ENCODE measurements around the gene SPPL2B. TPM values are rescaled to one million over a fixed set of nuclear protein-coding genes. Genes with fewer than 3 reads are reported as not detected.

Gene SPPL2B
- total RNA-seq, 1 donor from 2014 or later: 36.1 TPM

DNA sequence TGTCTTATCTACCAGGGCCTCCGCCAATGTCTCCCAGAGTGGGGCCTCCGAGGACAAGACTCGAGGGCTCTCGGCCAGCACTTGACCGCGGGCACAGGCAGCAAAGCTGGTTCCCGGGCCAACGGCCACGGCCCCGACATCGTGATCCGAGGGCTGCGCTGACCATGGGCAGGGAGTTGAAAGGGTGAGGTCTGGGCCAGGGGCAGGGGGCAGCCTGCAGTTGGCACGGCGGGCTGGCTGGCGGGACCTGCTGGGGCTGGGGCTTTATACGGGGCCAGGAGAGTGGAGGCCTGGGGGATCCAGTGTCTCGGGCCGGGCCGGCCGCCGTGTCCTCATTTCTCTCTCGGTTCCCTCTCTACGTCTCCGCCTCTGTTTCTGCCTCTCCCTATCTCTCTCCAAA is 10.7 kb upstream of the SPPL2B start:
- DNase-seq (ENCODE audit: low read depth): no peak
- no peak overlapping the region for H3K4me3 ChIP-seq (ENCODE audit: low read depth, low read length)
- no peaks in the 10 kb centered on the region for H3K36me3 ChIP-seq (ENCODE audit: control insufficient read depth, insufficient read depth, low read length)
- H3K27me3 ChIP-seq (ENCODE audit: control insufficient read depth, insufficient read depth, low read length): peaks cover 15% of the 10 kb centered on the region
- TF ChIP-seq, protein P1, sequence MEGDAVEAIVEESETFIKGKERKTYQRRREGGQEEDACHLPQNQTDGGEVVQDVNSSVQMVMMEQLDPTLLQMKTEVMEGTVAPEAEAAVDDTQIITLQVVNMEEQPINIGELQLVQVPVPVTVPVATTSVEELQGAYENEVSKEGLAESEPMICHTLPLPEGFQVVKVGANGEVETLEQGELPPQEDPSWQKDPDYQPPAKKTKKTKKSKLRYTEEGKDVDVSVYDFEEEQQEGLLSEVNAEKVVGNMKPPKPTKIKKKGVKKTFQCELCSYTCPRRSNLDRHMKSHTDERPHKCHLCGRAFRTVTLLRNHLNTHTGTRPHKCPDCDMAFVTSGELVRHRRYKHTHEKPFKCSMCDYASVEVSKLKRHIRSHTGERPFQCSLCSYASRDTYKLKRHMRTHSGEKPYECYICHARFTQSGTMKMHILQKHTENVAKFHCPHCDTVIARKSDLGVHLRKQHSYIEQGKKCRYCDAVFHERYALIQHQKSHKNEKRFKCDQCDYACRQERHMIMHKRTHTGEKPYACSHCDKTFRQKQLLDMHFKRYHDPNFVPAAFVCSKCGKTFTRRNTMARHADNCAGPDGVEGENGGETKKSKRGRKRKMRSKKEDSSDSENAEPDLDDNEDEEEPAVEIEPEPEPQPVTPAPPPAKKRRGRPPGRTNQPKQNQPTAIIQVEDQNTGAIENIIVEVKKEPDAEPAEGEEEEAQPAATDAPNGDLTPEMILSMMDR (IDR thresholded peaks at IDR 0.05; ENCODE audit: insufficient read depth, low read length, poor library complexity, severe bottlenecking): no peak

DNA sequence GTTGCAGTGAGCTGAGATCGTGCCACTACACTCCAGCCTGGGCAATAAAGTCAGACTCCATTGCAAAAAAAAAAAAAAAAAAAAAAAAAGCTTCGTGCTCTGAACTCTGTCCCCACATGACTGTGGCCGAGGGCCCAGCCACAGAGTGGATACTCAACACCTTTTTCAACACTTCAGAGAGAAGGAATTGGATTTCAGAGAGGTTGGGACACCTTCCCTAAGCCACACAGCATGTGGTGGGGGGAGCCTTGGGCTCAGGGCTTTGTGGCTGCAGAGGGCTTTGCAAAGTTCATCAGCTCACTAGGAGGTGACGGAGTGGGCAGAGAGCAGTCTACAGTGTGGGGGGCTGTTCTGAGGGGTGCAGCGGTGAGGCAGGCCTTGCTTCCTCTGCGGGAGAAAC is 9.6 kb upstream of the SPPL2B start:
- H3K36me3 ChIP-seq (ENCODE audit: control insufficient read depth, insufficient read depth, low read length): no peaks in the 10 kb centered on the region
- TF ChIP-seq, protein P1 (IDR thresholded peaks at IDR 0.05; ENCODE audit: insufficient read depth, low read length, poor library complexity, severe bottlenecking): no peak
- H3K4me3 ChIP-seq (ENCODE audit: low read depth, low read length): no peak overlapping the region
- no peak for DNase-seq (ENCODE audit: low read depth)
- H3K27me3 ChIP-seq (ENCODE audit: control insufficient read depth, insufficient read depth, low read length): peaks cover 7% of the 10 kb centered on the region

DNA sequence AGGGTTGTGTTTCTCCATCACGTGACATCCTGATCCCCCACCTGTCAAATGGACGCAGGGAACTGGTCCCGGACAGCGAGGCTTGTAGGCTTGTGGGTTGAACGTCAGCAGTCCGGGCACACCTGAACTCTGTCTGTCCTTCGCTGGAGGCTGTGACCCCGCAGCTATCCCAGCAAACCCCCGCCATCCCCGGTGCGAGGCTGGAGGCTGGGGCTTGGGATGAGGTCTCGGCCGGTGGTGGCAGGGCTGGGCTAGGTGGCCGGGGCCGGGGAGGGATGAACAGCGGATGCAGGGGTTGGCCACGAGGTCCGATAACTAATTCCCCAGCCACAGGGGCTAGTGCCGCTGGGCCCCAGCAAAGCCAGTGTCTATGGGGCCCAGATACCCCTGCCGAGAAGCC is 8.9 kb upstream of the SPPL2B start:
- TF ChIP-seq, protein P1 (IDR thresholded peaks at IDR 0.05; ENCODE audit: insufficient read depth, low read length, poor library complexity, severe bottlenecking): no peak
- peaks cover 5% of the 10 kb centered on the region for H3K27me3 ChIP-seq (ENCODE audit: control insufficient read depth, insufficient read depth, low read length)
- H3K36me3 ChIP-seq (ENCODE audit: control insufficient read depth, insufficient read depth, low read length): no peaks in the 10 kb centered on the region
- no peak for DNase-seq (ENCODE audit: low read depth)
- no peak overlapping the region for H3K4me3 ChIP-seq (ENCODE audit: low read depth, low read length)

DNA sequence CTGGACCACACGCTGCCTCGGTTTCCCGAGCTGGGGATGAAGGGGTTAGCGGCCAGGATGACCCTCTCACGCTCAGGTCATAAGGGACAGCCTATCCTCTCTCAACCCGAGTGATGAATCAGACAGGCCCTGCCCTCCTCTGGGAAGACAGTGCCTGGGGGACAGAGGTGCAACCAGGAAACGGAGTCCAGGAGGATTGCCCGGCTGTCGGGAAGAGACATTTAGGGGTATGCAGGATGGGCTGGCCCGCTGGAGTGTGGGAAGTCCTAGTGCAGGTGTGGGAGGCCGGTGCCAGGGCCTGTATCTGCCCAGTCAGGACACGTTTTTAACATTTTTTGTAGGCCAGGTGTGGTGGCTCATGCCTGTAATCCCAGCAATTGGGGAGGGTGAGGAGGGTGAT is 8.4 kb upstream of the SPPL2B start:
- H3K27me3 ChIP-seq (ENCODE audit: control insufficient read depth, insufficient read depth, low read length): peaks cover 3% of the 10 kb centered on the region
- H3K4me3 ChIP-seq (ENCODE audit: low read depth, low read length): no peak overlapping the region
- TF ChIP-seq, protein P1 (IDR thresholded peaks at IDR 0.05; ENCODE audit: insufficient read depth, low read length, poor library complexity, severe bottlenecking): no peak
- DNase-seq (ENCODE audit: low read depth): no peak
- H3K36me3 ChIP-seq (ENCODE audit: control insufficient read depth, insufficient read depth, low read length): no peaks in the 10 kb centered on the region

DNA sequence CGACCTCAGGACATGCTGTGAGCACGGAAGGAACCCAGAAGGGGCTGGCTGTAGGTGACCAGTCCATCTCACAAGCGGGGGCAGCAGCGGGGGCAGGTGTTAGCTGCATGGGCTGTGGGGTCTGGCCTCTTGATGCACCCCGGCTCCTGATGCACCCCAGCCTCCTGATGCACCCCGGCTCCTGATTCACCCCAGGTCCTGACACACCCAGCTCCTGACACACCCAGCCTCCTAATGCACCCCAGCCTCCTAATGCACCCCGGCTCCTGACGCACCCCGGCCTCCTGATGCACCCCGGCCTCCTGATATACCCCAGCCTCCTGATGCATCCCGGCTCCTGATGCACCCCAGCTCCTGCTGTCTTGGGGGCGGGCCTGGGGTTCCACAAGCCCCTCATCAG is 7.5 kb upstream of the SPPL2B start:
- no peak overlapping the region for H3K4me3 ChIP-seq (ENCODE audit: low read depth, low read length)
- peaks cover 3% of the 10 kb centered on the region for H3K27me3 ChIP-seq (ENCODE audit: control insufficient read depth, insufficient read depth, low read length)
- TF ChIP-seq, protein P1 (IDR thresholded peaks at IDR 0.05; ENCODE audit: insufficient read depth, low read length, poor library complexity, severe bottlenecking): no peak
- H3K36me3 ChIP-seq (ENCODE audit: control insufficient read depth, insufficient read depth, low read length): no peaks in the 10 kb centered on the region
- no peak for DNase-seq (ENCODE audit: low read depth)

DNA sequence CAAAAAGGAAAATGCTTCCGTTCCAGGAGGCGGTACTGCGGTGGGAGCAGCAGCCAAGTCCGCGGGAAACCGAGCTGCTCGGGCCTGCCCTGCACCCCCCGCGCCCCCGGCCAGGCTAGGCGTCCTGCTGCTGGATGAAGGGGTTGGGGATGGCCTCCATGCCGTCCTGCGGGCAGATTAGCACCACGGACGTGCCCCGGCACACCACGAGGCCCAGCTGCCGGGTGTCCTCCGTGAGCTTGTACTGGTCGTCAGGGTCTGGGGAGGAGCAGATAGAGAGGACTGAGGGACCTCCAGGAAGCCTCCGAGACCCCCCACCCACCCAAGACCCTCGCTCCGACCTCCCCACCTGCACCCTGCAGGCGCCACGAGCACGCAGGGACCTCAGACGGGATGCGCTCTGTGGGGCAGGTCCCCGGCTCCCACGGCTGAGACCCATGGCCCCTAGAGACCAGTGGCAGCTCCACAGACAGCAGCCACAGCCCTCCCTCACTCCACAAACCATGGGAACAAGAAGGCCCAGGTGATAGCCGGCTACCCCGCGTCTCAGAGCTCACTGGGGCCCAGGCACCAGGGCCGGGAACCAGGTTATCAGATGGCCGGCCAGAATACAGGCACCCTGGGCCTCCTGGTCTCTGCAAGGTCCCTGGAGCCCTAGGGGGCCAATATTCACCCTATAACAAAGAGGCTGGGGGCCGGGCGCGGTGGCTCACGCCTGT is 6.8 kb upstream of the SPPL2B start:
- Histone ChIP-seq H3K27me3 (ENCODE audit: control insufficient read depth, insufficient read depth, low read length) (peaks cover 3% of the 10 kb centered on the region), H3K4me3 (ENCODE audit: low read depth, low read length) (no peak overlapping the region), H3K36me3 (ENCODE audit: control insufficient read depth, insufficient read depth, low read length) (no peaks in the 10 kb centered on the region)
- no peak for DNase-seq (ENCODE audit: low read depth)
- TF ChIP-seq, protein P1 (IDR thresholded peaks at IDR 0.05; ENCODE audit: insufficient read depth, low read length, poor library complexity, severe bottlenecking): no peak

Data from kidney epithelial cell (primary cell).